Measurements from ENCODE around the gene MAP3K9. TPM values are rescaled to one million over a fixed set of nuclear protein-coding genes. Genes with fewer than 3 reads are reported as not detected.
"Not testable (repeated sequence)": the region's sequence is repeated elsewhere in the genome, so short reads cannot be mapped to it uniquely, and the experiment has no call there.

MAP3K9 gene
- 1 to 10 TPM; 6.7 to 7.0 TPM for total RNA-seq

GRCh38 chr14:70809225-70810219 lies at the start of gene MAP3K9:
MAP3K9 (minus strand) TSS chr14:70809513; CDS start chr14:70809171, 342 bp downstream.
- DNase-seq, result peak; percentile 97
- no peaks in the 10 kb centered on the region for H3K9me3 Mint-ChIP-seq (ENCODE audit: insufficient read depth)
- H3K4me1 Mint-ChIP-seq (ENCODE audit: low read depth), result peaks cover 15% of the 10 kb centered on the region
- ChIA-PET POLR2A (interaction anchor here (0.5 to 2.7 kb wide), 11 partner anchors 8 to 1043 kb away, joined by 3 to 16 read pairs (median 5); partner anchors contain the start of genes MED6, PCNX1, SRSF5 and TTC9), CTCF (interaction anchor here (0.7 to 3.1 kb wide), 15 partner anchors 9 to 208 kb away, joined by 3 to 25 read pairs (median 6); partner anchors contain the start of genes MED6, PCNX1 and TTC9)
- H3K27ac Mint-ChIP-seq, result peak within 1 kb of the TSS; percentile 82
- H3K4me3 Mint-ChIP-seq, result peak within 1 kb of the TSS; percentile 69
- peak; percentile 90 for ATAC-seq
- H3K27me3 Mint-ChIP-seq (ENCODE audit: low read depth), result peaks cover 2% of the 10 kb centered on the region
- H3K36me3 Mint-ChIP-seq (ENCODE audit: low read depth), result peaks cover 2% of the 10 kb centered on the region

GRCh38 chr14:70858641-70859040 lies 49.3 kb upstream of the MAP3K9 start:
- DNase-seq (no peak), ATAC-seq (no peak)
- Mint-ChIP-seq H3K4me3 (no peak overlapping the region), H3K9me3 (ENCODE audit: insufficient read depth) (peaks cover 3% of the 10 kb centered on the region), H3K4me1 (ENCODE audit: low read depth) (peaks cover 16% of the 10 kb centered on the region), H3K27me3 (ENCODE audit: low read depth) (peaks cover 4% of the 10 kb centered on the region), H3K36me3 (ENCODE audit: low read depth) (peaks cover 2% of the 10 kb centered on the region), H3K27ac (no peak overlapping the region)
- ChIA-PET POLR2A (no interaction called here), CTCF (no interaction called here)

GRCh38 chr14:70857496-70857890 lies 48.2 kb upstream of the MAP3K9 start:
- peaks cover 4% of the 10 kb centered on the region for H3K27me3 Mint-ChIP-seq (ENCODE audit: low read depth)
- DNase-seq (no peak), ATAC-seq (no peak)
- H3K27ac Mint-ChIP-seq, result no peak overlapping the region
- H3K4me3 Mint-ChIP-seq, result no peak overlapping the region
- ChIA-PET POLR2A (no interaction called here), CTCF (no interaction called here)
- H3K4me1 Mint-ChIP-seq (ENCODE audit: low read depth), result peaks cover 16% of the 10 kb centered on the region
- H3K36me3 Mint-ChIP-seq (ENCODE audit: low read depth), result no peaks in the 10 kb centered on the region
- H3K9me3 Mint-ChIP-seq (ENCODE audit: insufficient read depth), result no peaks in the 10 kb centered on the region

DNA sequence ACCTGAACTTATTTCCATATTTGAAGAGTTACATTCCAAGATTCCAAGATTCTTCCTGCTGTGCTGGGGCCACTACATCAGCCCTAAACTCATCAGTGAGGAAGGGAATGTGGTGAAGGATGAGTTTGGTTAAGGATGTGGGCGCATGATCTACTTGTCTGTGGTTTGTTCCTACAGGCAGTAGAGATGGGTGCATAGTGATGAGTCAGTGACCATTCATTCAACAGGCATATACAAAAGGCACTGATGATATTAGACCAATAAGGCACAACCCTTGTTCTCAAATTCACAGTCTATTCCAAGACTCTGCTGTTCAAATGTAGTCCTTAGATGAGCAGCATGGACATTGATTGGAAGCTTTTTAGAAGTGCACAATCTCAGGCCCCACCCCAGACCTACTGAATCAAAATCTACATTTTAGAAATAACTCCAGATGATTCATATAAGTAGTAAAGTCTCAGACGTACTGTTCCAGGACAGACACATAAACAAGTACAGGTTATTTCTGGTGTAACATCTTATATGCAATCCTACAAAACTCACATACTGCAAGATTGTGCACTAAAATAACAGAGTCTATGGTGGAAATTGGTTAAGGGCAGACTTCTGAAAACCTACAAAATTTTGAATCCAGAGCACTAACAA lies 47.7 kb upstream of the MAP3K9 start:
- H3K4me1 Mint-ChIP-seq (ENCODE audit: low read depth), result peaks cover 16% of the 10 kb centered on the region
- POLR2A ChIA-PET, result no interaction called here
- H3K27ac Mint-ChIP-seq, result no peak overlapping the region
- peaks cover 4% of the 10 kb centered on the region for H3K27me3 Mint-ChIP-seq (ENCODE audit: low read depth)
- DNase-seq (peak; percentile 54), ATAC-seq (peak; percentile 73)
- CTCF ChIA-PET, result no interaction called here
- no peaks in the 10 kb centered on the region for H3K9me3 Mint-ChIP-seq (ENCODE audit: insufficient read depth)
- no peak overlapping the region for H3K4me3 Mint-ChIP-seq
- no peaks in the 10 kb centered on the region for H3K36me3 Mint-ChIP-seq (ENCODE audit: low read depth)

GRCh38 chr14:70855486-70855885 lies 46.2 kb upstream of the MAP3K9 start:
- Mint-ChIP-seq H3K4me1 (ENCODE audit: low read depth) (peaks cover 16% of the 10 kb centered on the region), H3K27me3 (ENCODE audit: low read depth) (peaks cover 1% of the 10 kb centered on the region), H3K9me3 (ENCODE audit: insufficient read depth) (no peaks in the 10 kb centered on the region), H3K4me3 (no peak overlapping the region), H3K27ac (no peak overlapping the region), H3K36me3 (ENCODE audit: low read depth) (no peaks in the 10 kb centered on the region)
- DNase-seq (no peak), ATAC-seq (no peak)
- POLR2A ChIA-PET, result no interaction called here
- CTCF ChIA-PET, result interaction anchor here (1.1 kb wide), 1 partner anchor 100 kb away, joined by 3 read pairs; no protein-coding TSS in a partner anchor

- H3K36me3 Mint-ChIP-seq (ENCODE audit: low read depth); H3K27me3 Mint-ChIP-seq (ENCODE audit: low read depth); ATAC-seq; H3K4me3 Mint-ChIP-seq; DNase-seq; POLR2A ChIA-PET; H3K9me3 Mint-ChIP-seq (ENCODE audit: insufficient read depth); H3K27ac Mint-ChIP-seq; CTCF ChIA-PET: not testable (repeated sequence)
- H3K4me1 Mint-ChIP-seq (ENCODE audit: low read depth), result peaks cover 16% of the 10 kb centered on the region
Measured at GRCh38 chr14:70853658-70854057, 44.3 kb upstream of the MAP3K9 start.

DNA sequence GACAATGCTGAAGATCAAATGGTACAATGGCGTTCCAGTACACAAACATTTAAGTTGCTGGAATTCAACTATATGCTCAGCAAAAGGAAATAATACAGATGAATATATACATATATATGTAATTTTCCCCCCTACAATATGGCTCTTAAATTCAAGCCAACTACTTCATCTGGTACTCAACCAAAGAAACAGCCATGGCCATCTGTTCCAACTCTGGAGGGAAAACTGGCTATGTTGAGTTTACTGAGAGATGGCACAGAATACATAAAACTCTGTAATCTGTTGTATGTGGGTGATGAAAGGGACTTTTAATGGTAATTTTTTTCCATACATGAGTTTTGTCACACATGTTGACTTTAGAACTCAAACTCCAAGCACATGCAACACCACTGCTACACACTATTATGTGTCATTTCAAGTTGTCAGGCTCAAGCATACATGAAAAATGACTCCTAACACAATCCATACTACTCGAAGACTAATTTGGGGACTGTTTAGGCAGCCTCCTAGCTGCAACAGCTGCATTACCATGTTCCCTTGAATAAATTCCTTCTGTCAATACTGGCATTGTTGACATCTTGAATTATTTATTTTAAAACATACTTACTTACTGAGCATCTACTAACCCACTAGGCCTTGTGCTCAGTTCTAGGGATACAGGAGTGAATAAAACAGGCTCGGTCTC lies 38.2 kb upstream of the MAP3K9 start:
- no peak overlapping the region for H3K27ac Mint-ChIP-seq
- no peaks in the 10 kb centered on the region for H3K4me1 Mint-ChIP-seq (ENCODE audit: low read depth)
- CTCF ChIA-PET, result no interaction called here
- DNase-seq, result no peak
- H3K9me3 Mint-ChIP-seq (ENCODE audit: insufficient read depth), result no peaks in the 10 kb centered on the region
- no peaks in the 10 kb centered on the region for H3K36me3 Mint-ChIP-seq (ENCODE audit: low read depth)
- ATAC-seq, result no peak
- H3K27me3 Mint-ChIP-seq (ENCODE audit: low read depth), result peaks cover 4% of the 10 kb centered on the region
- POLR2A ChIA-PET, result interaction anchor here (0.9 kb wide), 1 partner anchor 15 kb away, joined by 3 read pairs; no protein-coding TSS in a partner anchor
- no peak overlapping the region for H3K4me3 Mint-ChIP-seq

- ChIA-PET POLR2A (no interaction called here), CTCF (no interaction called here)
- no peak overlapping the region for H3K4me3 Mint-ChIP-seq
- H3K4me1 Mint-ChIP-seq (ENCODE audit: low read depth), result no peaks in the 10 kb centered on the region
- H3K27me3 Mint-ChIP-seq (ENCODE audit: low read depth), result peaks cover 9% of the 10 kb centered on the region
- ATAC-seq, result no peak
- H3K36me3 Mint-ChIP-seq (ENCODE audit: low read depth), result no peaks in the 10 kb centered on the region
- no peak overlapping the region for H3K27ac Mint-ChIP-seq
- no peaks in the 10 kb centered on the region for H3K9me3 Mint-ChIP-seq (ENCODE audit: insufficient read depth)
- no peak for DNase-seq
Measured at GRCh38 chr14:70845601-70846000, 36.3 kb upstream of the MAP3K9 start.

- no peaks in the 10 kb centered on the region for H3K36me3 Mint-ChIP-seq (ENCODE audit: low read depth)
- no peaks in the 10 kb centered on the region for H3K9me3 Mint-ChIP-seq (ENCODE audit: insufficient read depth)
- ATAC-seq (no peak), DNase-seq (no peak)
- CTCF ChIA-PET, result interaction anchor here (1.7 kb wide), 1 partner anchor 25 kb away, joined by 8 read pairs; no protein-coding TSS in a partner anchor
- H3K4me3 Mint-ChIP-seq, result no peak overlapping the region
- POLR2A ChIA-PET, result interaction anchor here (0.9 kb wide), 1 partner anchor 8 kb away, joined by 4 read pairs; no protein-coding TSS in a partner anchor
- H3K27ac Mint-ChIP-seq, result no peak overlapping the region
- H3K27me3 Mint-ChIP-seq (ENCODE audit: low read depth), result peaks cover 7% of the 10 kb centered on the region
- H3K4me1 Mint-ChIP-seq (ENCODE audit: low read depth), result no peaks in the 10 kb centered on the region
Measured at GRCh38 chr14:70842851-70843462, 33.6 kb upstream of the MAP3K9 start.

- CTCF ChIA-PET, result no interaction called here
- peaks cover 10% of the 10 kb centered on the region for H3K9me3 Mint-ChIP-seq (ENCODE audit: insufficient read depth)
- H3K27ac Mint-ChIP-seq, result no peak overlapping the region
- no peak for ATAC-seq
- H3K4me3 Mint-ChIP-seq, result no peak overlapping the region
- POLR2A ChIA-PET, result no interaction called here
- H3K36me3 Mint-ChIP-seq (ENCODE audit: low read depth), result peaks cover 2% of the 10 kb centered on the region
- no peak for DNase-seq
- H3K27me3 Mint-ChIP-seq (ENCODE audit: low read depth), result peaks cover 6% of the 10 kb centered on the region
- no peaks in the 10 kb centered on the region for H3K4me1 Mint-ChIP-seq (ENCODE audit: low read depth)
Measured at GRCh38 chr14:70838076-70838475, 28.8 kb upstream of the MAP3K9 start.

DNA sequence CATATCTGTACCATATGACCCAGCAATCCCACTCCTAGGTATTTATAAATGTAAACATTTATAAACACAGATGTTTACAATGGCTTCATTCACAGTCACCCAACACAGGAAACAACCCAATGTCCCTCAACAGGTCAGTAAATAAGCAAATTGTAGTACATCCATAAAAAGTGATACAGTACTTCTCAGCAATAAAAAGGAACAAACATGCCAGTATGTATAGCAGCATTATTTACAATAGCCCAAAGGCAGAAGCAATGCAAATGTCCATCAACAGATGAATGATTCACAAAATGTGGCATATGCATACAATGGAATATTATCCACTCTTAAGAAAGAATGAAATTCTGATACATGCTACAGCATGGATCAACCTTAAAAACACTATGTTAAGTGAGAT lies 27.6 kb upstream of the MAP3K9 start:
- H3K9me3 Mint-ChIP-seq (ENCODE audit: insufficient read depth), result peaks cover 10% of the 10 kb centered on the region
- ChIA-PET CTCF (interaction anchor here (4.7 kb wide), 1 partner anchor 19 kb away, joined by 19 read pairs; no protein-coding TSS in a partner anchor), POLR2A (no interaction called here)
- peaks cover 6% of the 10 kb centered on the region for H3K27me3 Mint-ChIP-seq (ENCODE audit: low read depth)
- no peak overlapping the region for H3K4me3 Mint-ChIP-seq
- ATAC-seq (no peak), DNase-seq (no peak)
- peaks cover 2% of the 10 kb centered on the region for H3K36me3 Mint-ChIP-seq (ENCODE audit: low read depth)
- no peak overlapping the region for H3K27ac Mint-ChIP-seq
- H3K4me1 Mint-ChIP-seq (ENCODE audit: low read depth), result no peaks in the 10 kb centered on the region
